HCT116 (cell line): ENCODE data around the gene NFIA. TPM values are rescaled to one million over a fixed set of nuclear protein-coding genes. Genes with fewer than 3 reads are reported as not detected.

Source experiments
- ATAC-seq: fragments of 200-7000 bp; cut with Tn5 transposase; 2 replicates; pipeline ENCODE4 v1.9.1; 2020; ENCODE audit warnings: mild to moderate bottlenecking, moderate library complexity
- BruUV-seq: library from RNA; stranded (reverse); fragments of 400-500 nt; replicated peaks from 2 replicates; lab custom pipeline; 2021; lab: Mats Ljungman, UMichigan
- CTCF ChIA-PET: fragments of 300-600 bp; sonication (Branson Sonifier 250); formaldehyde crosslinking; loops from one replicate; lab custom pipeline; 2021; ENCODE audit warnings: antibody characterized with exemption; lab: Charles Lee
- POLR2A ChIA-PET: fragments of 300-600, 350-600 bp; sonication (Branson Sonifier 250); formaldehyde crosslinking; loops from one replicate; lab custom pipeline; 2021; ENCODE audit warnings: antibody characterized with exemption; lab: Charles Lee
- RAD21 ChIA-PET, 2 experiments: fragments of 300-600 bp; sonication (Branson Sonifier 250); formaldehyde crosslinking; loops; one replicate each; lab custom pipeline; 2023; ENCODE audit warnings: low total read pairs in 2 of 2; ENCODE audit not compliant: uncharacterized antibody in 2 of 2, unreplicated experiment in 2 of 2, low non-redundant PET in 1 of 2; lab: Charles Lee
- DNase-seq: peaks from one replicate; pipeline ENCODE4 v3.0.0-alpha.2; 2010; ENCODE audit warnings: low read depth, low spot score
- H2AFZ ChIP-seq: fragments of 200-600 bp; shearing (Covaris generic), sonication (generic); 2 replicates; pipeline ENCODE4 v1.6.1; 2017; ENCODE audit warnings: low read depth, mixed run types, mixed read lengths, antibody characterized with exemption, low read length; ENCODE audit not compliant: poor library complexity, severe bottlenecking
- H3K27ac ChIP-seq: 2 replicates; pipeline ENCODE4 v1.5.1; 2012; ENCODE audit warnings: low read depth, low read length
- H3K27me3 ChIP-seq: fragments of 200-600 bp; sonication (generic); 2 replicates; pipeline ENCODE4 v1.6.1; 2016; ENCODE audit warnings: mixed run types, low read length, mixed read lengths; ENCODE audit not compliant: insufficient read depth
- H3K36me3 ChIP-seq, 2 experiments: fragments of 200-500 bp in 1 of 2; fragments of 200-600 bp in 1 of 2; sonication (Bioruptor generic) in 1 of 2; sonication (generic) in 1 of 2; 2 replicates each; pipeline versions ENCODE4 v1.5.1 to v1.6.1; 2014 to 2016; ENCODE audit warnings: low read length in 2 of 2, inconsistent platforms in 1 of 2, mixed read lengths in 1 of 2, mixed run types in 1 of 2; ENCODE audit not compliant: insufficient read depth in 2 of 2, control insufficient read depth in 1 of 2
- H3K4me1 ChIP-seq, 2 experiments: fragments of 200-600 bp in 1 of 2; sonication (generic) in 1 of 2; 2 replicates each; pipeline versions ENCODE4 v1.5.1 to v1.6.1; 2012 to 2017; ENCODE audit warnings: low read length in 2 of 2, inconsistent platforms in 1 of 2, mild to moderate bottlenecking in 1 of 2, mixed read lengths in 1 of 2, mixed run types in 1 of 2, moderate library complexity in 1 of 2; ENCODE audit not compliant: insufficient read depth in 2 of 2, control insufficient read depth in 1 of 2
- H3K4me2 ChIP-seq: fragments of 200-600 bp; sonication (generic); 2 replicates; pipeline ENCODE4 v1.6.1; 2017; ENCODE audit warnings: mixed run types, low read length, mixed read lengths
- H3K4me3 ChIP-seq, 2 experiments: fragments of 200-600 bp in 1 of 2; sonication (generic) in 1 of 2; replicated peaks in 1 of 2; 2 replicates each; pipeline ENCODE4 v1.5.1; 2011 to 2016; ENCODE audit warnings: low read length in 2 of 2, control low read depth in 1 of 2, low read depth in 1 of 2, mild to moderate bottlenecking in 1 of 2, mixed read lengths in 1 of 2, mixed run types in 1 of 2
- H3K79me2 ChIP-seq: fragments of 200-600 bp; sonication (generic); 2 replicates; pipeline ENCODE4 v1.6.1; 2017; ENCODE audit warnings: mild to moderate bottlenecking, mixed run types, low read length, moderate library complexity, mixed read lengths; ENCODE audit not compliant: insufficient read depth
- H3K9ac ChIP-seq: fragments of 200-600 bp; sonication (generic); 2 replicates; pipeline ENCODE4 v1.6.1; 2016; ENCODE audit warnings: low read length, mixed read lengths
- H3K9me2 ChIP-seq: fragments of 200-600 bp; sonication (generic), shearing (Covaris generic); 2 replicates; pipeline ENCODE4 v1.6.1; 2017; ENCODE audit warnings: mixed run types, mild to moderate bottlenecking, moderate library complexity; ENCODE audit not compliant: insufficient read depth
- H3K9me3 ChIP-seq, 2 experiments: fragments of 200-500 bp in 1 of 2; fragments of 200-600 bp in 1 of 2; sonication (Bioruptor generic) in 1 of 2; sonication (generic) in 1 of 2; 2 replicates each; pipeline ENCODE4 v1.6.1; 2014 to 2017; ENCODE audit warnings: low read length in 2 of 2, mixed read lengths in 2 of 2, inconsistent platforms in 1 of 2, low read depth in 1 of 2, mild to moderate bottlenecking in 1 of 2, mixed run types in 1 of 2, moderate library complexity in 1 of 2; ENCODE audit not compliant: control insufficient read depth in 1 of 2, insufficient read depth in 1 of 2
- H4K20me1 ChIP-seq: fragments of 200-600 bp; sonication (generic), shearing (Covaris generic); 2 replicates; pipeline ENCODE4 v1.6.1; 2017; ENCODE audit warnings: mixed run types, mild to moderate bottlenecking, moderate library complexity; ENCODE audit not compliant: insufficient read depth
- CBX3 ChIP-seq: IDR thresholded peaks from 2 replicates; pipeline ENCODE4 v1.6.1; 2012; ENCODE audit warnings: low read depth
- EGR1 ChIP-seq: IDR thresholded peaks from 2 replicates; pipeline ENCODE4 v1.6.1; 2012; ENCODE audit warnings: low read depth
- ELF1 ChIP-seq: IDR thresholded peaks from 2 replicates; pipeline ENCODE4 v1.6.1; 2012; ENCODE audit warnings: low read depth, borderline replicate concordance
- FOSL1 ChIP-seq: IDR thresholded peaks from 2 replicates; pipeline ENCODE4 v1.6.1; 2012; ENCODE audit warnings: low read depth
- JUND ChIP-seq: IDR thresholded peaks from 2 replicates; pipeline ENCODE4 v1.6.1; 2012
- POLR2A ChIP-seq: IDR thresholded peaks from 2 replicates; pipeline ENCODE4 v1.7.0; 2011; ENCODE audit warnings: borderline replicate concordance; ENCODE audit not compliant: insufficient read depth, insufficient read length; ENCODE audit errors: extremely low read depth
- RAD21 ChIP-seq: IDR thresholded peaks from 2 replicates; pipeline ENCODE4 v1.6.1; 2012; ENCODE audit warnings: low read depth, mild to moderate bottlenecking
- REST ChIP-seq: IDR thresholded peaks from 2 replicates; pipeline ENCODE4 v1.6.1; 2012; ENCODE audit warnings: low read depth
- SRF ChIP-seq: IDR thresholded peaks from 2 replicates; pipeline ENCODE4 v1.6.1; 2012; ENCODE audit warnings: low read depth
- TCF7L2 ChIP-seq: IDR thresholded peaks from 2 replicates; pipeline ENCODE4 v1.7.0; 2011; ENCODE audit warnings: borderline replicate concordance, inconsistent platforms; ENCODE audit not compliant: insufficient read depth, insufficient read length; ENCODE audit errors: extremely low read depth
- YY1 ChIP-seq: IDR thresholded peaks from 2 replicates; pipeline ENCODE4 v1.6.1; 2011; ENCODE audit warnings: low read length, low read depth, moderate library complexity, mild to moderate bottlenecking; ENCODE audit not compliant: insufficient replicate concordance; ENCODE audit errors: extremely low read depth
- ZFX ChIP-seq: fragments of 450-650 bp; IDR thresholded peaks from 2 replicates; pipeline ENCODE4 v1.6.1; 2017
- intact Hi-C: fragments of 100-400 bp; cut with micrococcal nuclease; formaldehyde crosslinking; loops from 2 replicates; pipeline ENCODE4 v1.10.0; 2022
- total RNA-seq: library from RNA; stranded (reverse); gene quantifications from one replicate; pipeline ENCODE4 v1.2.1, GENCODE V29; 2021; ENCODE audit not compliant: unreplicated experiment
- TF ChIP-seq, protein P1 (sequence below): IDR thresholded peaks from 2 replicates; pipeline ENCODE4 v1.6.1; 2011; ENCODE audit warnings: mild to moderate bottlenecking, low read length, moderate library complexity; ENCODE audit not compliant: insufficient replicate concordance; ENCODE audit errors: extremely low read depth
- TF ChIP-seq, protein P2 (sequence below): IDR thresholded peaks from 2 replicates; pipeline ENCODE4 v1.6.1; 2012

Gene NFIA
- total RNA-seq, 1 experiment from 2014 or later, result 17.2 TPM

- Histone ChIP-seq H3K9me3 (no peaks in the 10 kb centered on the region), H3K4me1 (no peaks in the 10 kb centered on the region)
- ATAC-seq, result no peak
- intact Hi-C loops, result no loop called here
- TF ChIP-seq POLR2A (no peak), REST (no peak), TCF7L2 (no peak), YY1 (no peak), EGR1 (no peak), RAD21 (no peak), SRF (no peak), ELF1 (no peak), CBX3 (no peak), FOSL1 (no peak), ZFX (no peak), JUND (no peak)
- TF ChIP-seq, protein P1, sequence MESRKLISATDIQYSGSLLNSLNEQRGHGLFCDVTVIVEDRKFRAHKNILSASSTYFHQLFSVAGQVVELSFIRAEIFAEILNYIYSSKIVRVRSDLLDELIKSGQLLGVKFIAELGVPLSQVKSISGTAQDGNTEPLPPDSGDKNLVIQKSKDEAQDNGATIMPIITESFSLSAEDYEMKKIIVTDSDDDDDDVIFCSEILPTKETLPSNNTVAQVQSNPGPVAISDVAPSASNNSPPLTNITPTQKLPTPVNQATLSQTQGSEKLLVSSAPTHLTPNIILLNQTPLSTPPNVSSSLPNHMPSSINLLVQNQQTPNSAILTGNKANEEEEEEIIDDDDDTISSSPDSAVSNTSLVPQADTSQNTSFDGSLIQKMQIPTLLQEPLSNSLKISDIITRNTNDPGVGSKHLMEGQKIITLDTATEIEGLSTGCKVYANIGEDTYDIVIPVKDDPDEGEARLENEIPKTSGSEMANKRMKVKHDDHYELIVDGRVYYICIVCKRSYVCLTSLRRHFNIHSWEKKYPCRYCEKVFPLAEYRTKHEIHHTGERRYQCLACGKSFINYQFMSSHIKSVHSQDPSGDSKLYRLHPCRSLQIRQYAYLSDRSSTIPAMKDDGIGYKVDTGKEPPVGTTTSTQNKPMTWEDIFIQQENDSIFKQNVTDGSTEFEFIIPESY, result no peak
- TF ChIP-seq, protein P2, sequence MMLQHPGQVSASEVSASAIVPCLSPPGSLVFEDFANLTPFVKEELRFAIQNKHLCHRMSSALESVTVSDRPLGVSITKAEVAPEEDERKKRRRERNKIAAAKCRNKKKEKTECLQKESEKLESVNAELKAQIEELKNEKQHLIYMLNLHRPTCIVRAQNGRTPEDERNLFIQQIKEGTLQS, result no peak
- TF ChIP-seq, all 23 proteins: peak for 0
- no peaks in the 10 kb centered on the region for H4K20me1 ChIP-seq
- no peak overlapping the region for H3K4me3 ChIP-seq
- no TSS peak for BruUV-seq
- H2AFZ ChIP-seq, result no peak overlapping the region
- no peaks in the 10 kb centered on the region for H3K36me3 ChIP-seq
- H3K9ac ChIP-seq, result no peak overlapping the region
- no peaks in the 10 kb centered on the region for H3K27me3 ChIP-seq
- DNase-seq, result no peak
- ChIA-PET CTCF (no interaction called here), RAD21 (no interaction called here), POLR2A (no interaction called here)
- no peaks in the 10 kb centered on the region for H3K9me2 ChIP-seq
- H3K27ac ChIP-seq, result no peak overlapping the region
- no peak overlapping the region for H3K4me2 ChIP-seq
- no peaks in the 10 kb centered on the region for H3K79me2 ChIP-seq
Observed at GRCh38 chr1:61496501-61496900, 414.1 kb downstream of the NFIA start.
